Motor neuron (in vitro differentiated cells): ENCODE results near the gene SUSD6. TPM values are rescaled to one million over a fixed set of nuclear protein-coding genes. Genes with fewer than 3 reads are reported as not detected.
A peak's percentile ranks its signal among the peaks of the same experiment; 100 is the strongest.

Experiments
- ATAC-seq, 8 experiments: fragments of 200-7000 bp; cut with Tn5 transposase; replicated peaks in 6 of 8; 2 replicates each; pipeline ENCODE4 v1.8.0; 2021; ENCODE audit warnings: mild to moderate bottlenecking in 8 of 8, moderate library complexity in 8 of 8
- H3K27ac ChIP-seq, 2 donors: fragments of 250-450 bp; sonication (Bioruptor Pico); 2 replicates each; pipeline ENCODE4 v1.9.0; 2021; ENCODE audit warnings: antibody characterized with exemption in 2 of 2, mild to moderate bottlenecking in 2 of 2, moderate library complexity in 1 of 2
- H3K4me1 ChIP-seq, 2 donors: fragments of 250-450 bp; sonication (Bioruptor Pico); replicated peaks in 1 of 2; 2 replicates each; pipeline ENCODE4 v1.6.1; 2021; ENCODE audit warnings: antibody characterized with exemption in 2 of 2, mild to moderate bottlenecking in 2 of 2, moderate library complexity in 1 of 2
- H3K4me3 ChIP-seq, 5 donors: fragments of 250-450 bp; sonication (Bioruptor Pico); 2 replicates each; pipeline ENCODE4 v1.9.0; 2021; ENCODE audit warnings: antibody characterized with exemption in 5 of 5, mild to moderate bottlenecking in 5 of 5, moderate library complexity in 4 of 5
- WGBS, 10 experiments: fragments of 450-650 bp; shearing (Covaris generic); methylation state at CpG; one replicate each; pipeline ENCODE4 v1.0.0; 2022; 5-methylcytosine and 5-hydroxymethylcytosine counted together
- in situ Hi-C, 9 experiments: fragments of 400-800 bp; cut with MboI; loops; one replicate each; pipeline ENCODE4 v1.15.0; 2021; ENCODE audit warnings: low sequenced_read_pairs in 9 of 9, low pct_unique_long_range_greater_than_20kb in 2 of 9; ENCODE audit not compliant: unreplicated experiment in 9 of 9
- total RNA-seq, 8 experiments: library from RNA; unstranded; fragments of 300-600 nt; gene quantifications; 2 replicates each; pipeline versions ENCODE4 v1.2.3 to v1.2.4, GENCODE V29; 2022

SUSD6 gene
- total RNA-seq, 8 experiments from 2014 or later, result 6.5 to 36.3 (median 12.2) TPM

DNA sequence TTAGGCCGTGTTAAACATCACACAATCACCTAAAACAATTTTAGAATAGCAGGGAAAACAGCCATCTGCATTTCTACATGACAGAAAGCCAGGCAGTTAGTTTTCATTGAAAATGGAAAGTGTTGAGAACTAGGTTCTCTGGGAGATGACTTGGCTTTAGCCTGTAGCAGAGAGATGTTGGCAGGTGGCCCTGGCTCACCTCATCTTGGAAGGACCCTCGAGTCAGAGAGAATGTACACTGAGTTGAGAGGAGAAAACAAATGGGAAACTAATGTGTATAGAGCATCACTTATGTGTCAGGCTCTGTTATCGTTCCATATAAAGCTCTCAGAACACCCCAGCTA is 51.9 kb downstream of the SUSD6 start:
- WGBS, 10 experiments, result 26 to 83% (median 71%) methylated on average over 1 to 3 of the region's 3 CpGs
- peak in 2 of 8 experiments; percentile 14 to 42 for ATAC-seq
- Histone ChIP-seq H3K4me3 (no peak overlapping the region), H3K4me1 (peaks cover 6 to 7% of the 10 kb centered on the region in 2 donors), H3K27ac (no peak overlapping the region)
- in situ Hi-C loops, result no loop called here

GRCh38 chr14:69664265-69664664 is 52.9 kb downstream of the SUSD6 start:
- WGBS, 10 experiments, result 33 to 100% (median 99%) methylated on average over 1 to 4 of the region's 4 CpGs; no CpG with 5 or more reads in 2 of the 10 experiments
- H3K4me1 ChIP-seq, result peaks cover 6 to 7% of the 10 kb centered on the region in 2 donors
- H3K4me3 ChIP-seq, result no peak overlapping the region
- H3K27ac ChIP-seq, result no peak overlapping the region
- no peak for ATAC-seq
- in situ Hi-C loops, result no loop called here

GRCh38 chr14:69664865-69665526 is 53.6 kb downstream of the SUSD6 start:
- no peak for ATAC-seq
- WGBS, 10 experiments, result 79 to 100% (median 84%) methylated on average over 1 to 5 of the region's 7 CpGs; no CpG with 5 or more reads in 4 of the 10 experiments
- H3K27ac ChIP-seq, result no peak overlapping the region
- H3K4me3 ChIP-seq, result no peak overlapping the region
- H3K4me1 ChIP-seq, result peaks cover 6 to 7% of the 10 kb centered on the region in 2 donors
- in situ Hi-C loops, result no loop called here

- Histone ChIP-seq H3K4me1 (peaks cover 6 to 7% of the 10 kb centered on the region in 2 donors), H3K4me3 (no peak overlapping the region), H3K27ac (no peak overlapping the region)
- 50 to 88% (median 79%) methylated on average over 1 of the region's 1 CpG; no CpG with 5 or more reads in 4 of the 10 experiments for WGBS, 10 experiments
- in situ Hi-C loops, result no loop called here
- peak in 1 of 8 experiments; percentile 47 for ATAC-seq
Measured at GRCh38 chr14:69665631-69666030, 54.2 kb downstream of the SUSD6 start.

GRCh38 chr14:69666112-69666511 is 54.7 kb downstream of the SUSD6 start:
- Histone ChIP-seq H3K27ac (no peak overlapping the region), H3K4me1 (peaks cover 6 to 7% of the 10 kb centered on the region in 2 donors), H3K4me3 (no peak overlapping the region)
- peak in 2 of 8 experiments; percentile 14 to 65 for ATAC-seq
- in situ Hi-C loops, result no loop called here
- WGBS, 10 experiments, result 0 to 100% (median 62%) methylated on average over 1 to 3 of the region's 3 CpGs; no CpG with 5 or more reads in 1 of the 10 experiments

DNA sequence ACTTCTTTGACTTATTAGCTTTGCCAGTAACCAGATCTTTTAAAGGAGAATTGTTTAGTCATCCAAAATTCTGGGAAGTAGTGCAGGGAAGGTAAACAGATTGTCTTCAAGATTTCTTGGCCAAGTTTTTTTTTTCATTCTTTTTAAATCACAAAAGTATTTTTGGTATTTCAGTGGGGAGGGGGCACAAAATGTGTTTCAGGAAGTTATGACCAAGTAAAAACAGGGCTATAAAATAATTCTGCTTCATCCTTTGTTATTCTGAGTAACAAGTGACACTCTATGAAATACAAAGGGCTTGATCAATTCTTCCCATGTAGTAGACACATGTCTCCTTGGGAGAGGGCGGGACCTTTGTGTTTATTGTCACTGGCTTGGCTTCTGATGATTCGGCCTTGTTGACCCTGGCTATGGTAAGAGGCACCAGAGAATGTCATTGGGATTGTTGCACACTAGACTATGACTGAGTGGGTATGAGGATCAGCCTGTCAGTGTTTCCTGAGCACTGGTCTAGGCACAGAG is 55.4 kb downstream of the SUSD6 start:
- Histone ChIP-seq H3K4me1 (peaks cover 6 to 7% of the 10 kb centered on the region in 2 donors), H3K27ac (no peak overlapping the region), H3K4me3 (no peak overlapping the region)
- peak in 4 of 8 experiments; percentile 19 to 56 (median 34) for ATAC-seq
- 33 to 80% (median 75%) methylated on average over 1 to 2 of the region's 2 CpGs; no CpG with 5 or more reads in 5 of the 10 experiments for WGBS, 10 experiments
- in situ Hi-C loops, result no loop called here

GRCh38 chr14:69667938-69668335 is 56.5 kb downstream of the SUSD6 start:
- Histone ChIP-seq H3K4me1 (peaks cover 6 to 7% of the 10 kb centered on the region in 2 donors), H3K4me3 (no peak overlapping the region), H3K27ac (no peak overlapping the region)
- WGBS, 10 experiments, result 67 to 100% (median 100%) methylated on average over 1 to 3 of the region's 4 CpGs; no CpG with 5 or more reads in 3 of the 10 experiments
- no peak for ATAC-seq
- in situ Hi-C loops, result no loop called here

DNA sequence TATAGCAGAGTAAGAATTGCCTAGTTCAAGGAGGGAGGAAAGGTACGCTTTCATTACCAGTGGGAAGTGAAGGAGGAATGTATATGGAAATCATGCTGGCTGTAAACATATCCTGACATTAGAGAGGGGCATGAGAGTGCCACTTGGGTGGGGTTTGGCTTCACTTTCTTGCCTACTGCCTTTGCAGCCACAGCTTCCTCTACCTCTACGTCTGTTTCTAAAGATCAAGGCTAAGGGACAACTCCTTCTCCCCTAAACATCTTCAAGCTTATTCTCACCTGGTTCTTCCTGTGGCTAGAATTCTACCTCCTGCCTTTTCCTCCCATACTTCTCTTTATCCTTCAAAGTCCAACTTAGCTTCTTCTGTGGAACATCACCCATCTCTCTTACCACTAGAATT is 58.0 kb downstream of the SUSD6 start:
- Histone ChIP-seq H3K27ac (no peak overlapping the region), H3K4me1 (peaks cover 6 to 7% of the 10 kb centered on the region in 2 donors), H3K4me3 (no peak overlapping the region)
- in situ Hi-C loops, result no loop called here
- WGBS, 10 experiments, result 67 to 100% (median 91%) methylated on average over 1 to 2 of the region's 2 CpGs; no CpG with 5 or more reads in 2 of the 10 experiments
- ATAC-seq, result no peak

- in situ Hi-C loops, result no loop called here
- WGBS, 10 experiments, result 67 to 100% (median 100%) methylated on average over 1 of the region's 1 CpG; no CpG with 5 or more reads in 7 of the 10 experiments
- Histone ChIP-seq H3K4me3 (no peak overlapping the region), H3K4me1 (peaks cover 6 to 7% of the 10 kb centered on the region in 2 donors), H3K27ac (no peak overlapping the region)
- ATAC-seq, result no peak
Measured at GRCh38 chr14:69670093-69670492, 58.7 kb downstream of the SUSD6 start.

DNA sequence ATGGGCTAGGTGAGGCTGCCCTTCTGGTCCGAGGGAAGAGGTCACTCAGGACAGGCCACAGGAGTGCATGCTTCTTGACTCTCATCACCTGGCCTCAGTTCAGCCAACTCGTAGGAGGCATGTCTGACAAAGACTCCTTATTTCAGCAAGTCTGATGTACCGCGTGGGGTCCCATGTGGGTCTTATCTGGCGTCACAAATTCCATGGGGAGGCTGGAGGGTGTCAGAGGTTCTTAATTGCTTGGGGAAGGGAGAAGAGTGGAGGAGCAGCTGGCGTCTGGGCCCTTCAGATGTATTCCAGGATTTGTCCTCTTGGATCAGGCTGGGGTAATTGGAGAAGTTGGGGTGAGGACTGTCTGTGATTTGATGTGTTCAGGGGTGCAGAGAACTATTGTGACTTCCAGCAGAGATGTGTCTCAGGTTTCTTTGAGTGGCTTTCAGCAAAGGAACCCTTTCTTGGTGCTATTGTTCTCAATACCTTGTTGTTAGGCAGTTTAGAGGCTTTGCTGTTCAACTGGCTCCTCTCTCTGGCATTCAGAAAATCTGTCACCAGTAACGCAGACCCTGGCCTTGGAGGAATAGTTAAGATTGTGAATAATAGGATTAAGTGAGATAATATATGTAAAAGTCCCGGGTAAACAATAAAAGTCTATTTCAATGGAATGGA is 60.1 kb downstream of the SUSD6 start:
- no peak for ATAC-seq
- in situ Hi-C loops, result no loop called here
- peaks cover 3 to 6% of the 10 kb centered on the region in 2 donors for H3K4me1 ChIP-seq

GRCh38 chr14:69672356-69672755 is 61.0 kb downstream of the SUSD6 start:
- Histone ChIP-seq H3K27ac (no peak overlapping the region), H3K4me3 (no peak overlapping the region), H3K4me1 (no peaks in the 10 kb centered on the region)
- in situ Hi-C loops, result no loop called here
- ATAC-seq, result no peak
- 89 to 100% (median 100%) methylated on average over 1 of the region's 1 CpG; no CpG with 5 or more reads in 7 of the 10 experiments for WGBS, 10 experiments

More for the DNA sequence above, 60.1 kb downstream of the SUSD6 start:
- H3K27ac ChIP-seq, result no peak overlapping the region
- no peak overlapping the region for H3K4me3 ChIP-seq
- 79 to 100% (median 89%) methylated on average over 1 to 5 of the region's 8 CpGs for WGBS, 10 experiments

- in situ Hi-C loops, result no loop called here
- ATAC-seq, result no peak
- Histone ChIP-seq H3K4me1 (no peaks in the 10 kb centered on the region), H3K4me3 (no peak overlapping the region), H3K27ac (no peak overlapping the region)
Measured at GRCh38 chr14:69673104-69673503, 61.7 kb downstream of the SUSD6 start.

- peak in 2 of 8 experiments; percentile 23 to 68 for ATAC-seq
- in situ Hi-C loops, result no loop called here
- 18 to 92% (median 76%) methylated on average over 2 to 8 of the region's 9 CpGs; no CpG with 5 or more reads in 2 of the 10 experiments for WGBS, 10 experiments
- Histone ChIP-seq H3K4me1 (no peaks in the 10 kb centered on the region), H3K27ac (no peak overlapping the region), H3K4me3 (no peak overlapping the region)
Measured at GRCh38 chr14:69673578-69674305, 62.3 kb downstream of the SUSD6 start.
